HG03066 (cell line): ENCODE results near the gene PRDM2.

Experiments used
- ATAC-seq: cut with Tn5 transposase; IDR thresholded peaks from one replicate; pipeline ENCODE4 v1.9.1; 2021; ENCODE audit warnings: low read depth; ENCODE audit not compliant: unreplicated experiment

Gene PRDM2

DNA sequence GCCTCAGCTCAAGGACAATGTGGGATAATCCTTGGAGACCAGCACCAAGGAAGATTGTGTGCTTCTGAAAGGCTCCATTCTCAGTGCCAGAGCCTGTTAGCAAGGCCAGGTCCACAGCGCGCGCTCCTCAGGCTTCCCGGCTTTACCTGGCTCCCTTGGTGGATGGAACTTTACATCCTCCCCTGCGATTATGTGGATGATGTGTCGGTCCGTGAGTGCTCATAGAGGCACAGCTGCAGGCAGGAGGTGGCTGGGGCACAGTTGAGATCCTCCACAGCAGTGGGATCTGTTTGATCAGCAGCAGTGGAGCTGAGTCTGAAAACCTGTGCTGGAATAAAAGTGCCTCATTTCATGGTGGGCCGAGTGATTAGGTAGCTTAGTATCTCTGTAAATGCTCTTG, 62.7 kb downstream of the PRDM2 start:
- ATAC-seq: no peak

- ATAC-seq: no peak
These were observed 63.2 kb downstream of the PRDM2 start for GRCh38 chr1:13763222-13763621.

- ATAC-seq: no peak
These were observed 64.0 kb downstream of the PRDM2 start for GRCh38 chr1:13763991-13764390.

- no peak for ATAC-seq
These were observed 64.8 kb downstream of the PRDM2 start for GRCh38 chr1:13764588-13765332.

DNA sequence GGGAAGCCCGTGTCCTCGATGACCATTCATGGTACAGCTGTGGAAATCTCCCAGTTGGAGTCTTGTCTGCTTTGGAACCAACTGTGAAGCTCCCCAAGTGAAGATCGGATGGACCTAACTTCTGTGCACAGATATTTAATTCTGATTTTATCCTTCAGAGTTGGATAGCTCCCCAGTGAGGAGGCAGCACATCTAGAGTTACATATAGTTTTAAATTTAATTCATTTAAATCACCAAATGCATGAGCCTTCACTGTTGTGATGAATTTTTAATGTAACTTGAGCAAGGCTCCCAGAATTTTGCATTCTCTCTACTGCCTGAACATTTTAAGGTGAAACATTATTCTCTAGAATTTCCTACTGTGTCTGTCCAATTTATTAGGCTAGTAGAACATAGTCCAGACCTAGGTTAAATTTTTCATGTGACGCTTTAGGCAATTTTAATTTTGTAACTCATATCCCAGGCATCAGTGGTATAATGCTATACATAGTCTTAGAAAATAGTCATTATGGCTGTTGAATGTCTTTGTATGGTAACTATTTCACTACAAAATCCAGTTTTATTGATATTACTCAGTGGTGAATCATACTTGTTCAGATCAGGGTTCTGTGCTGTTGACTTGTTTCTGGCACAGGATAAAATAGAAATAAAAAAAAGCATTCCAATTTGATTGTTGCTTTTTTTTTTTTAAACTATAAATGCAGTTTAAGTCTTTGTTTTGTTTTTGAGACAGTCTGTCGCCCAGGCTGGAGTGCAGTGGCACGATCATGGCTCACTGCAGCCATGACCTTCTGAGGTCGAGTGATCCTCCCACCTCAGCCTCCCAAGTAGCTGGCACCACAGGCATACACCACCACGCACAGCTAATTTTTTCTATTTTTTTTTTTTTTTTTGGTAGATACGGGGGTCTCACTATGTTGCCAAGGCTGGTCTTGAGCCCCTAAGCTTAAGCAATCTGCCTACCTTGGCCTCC, 66.9 kb downstream of the PRDM2 start:
- ATAC-seq: no peak

DNA sequence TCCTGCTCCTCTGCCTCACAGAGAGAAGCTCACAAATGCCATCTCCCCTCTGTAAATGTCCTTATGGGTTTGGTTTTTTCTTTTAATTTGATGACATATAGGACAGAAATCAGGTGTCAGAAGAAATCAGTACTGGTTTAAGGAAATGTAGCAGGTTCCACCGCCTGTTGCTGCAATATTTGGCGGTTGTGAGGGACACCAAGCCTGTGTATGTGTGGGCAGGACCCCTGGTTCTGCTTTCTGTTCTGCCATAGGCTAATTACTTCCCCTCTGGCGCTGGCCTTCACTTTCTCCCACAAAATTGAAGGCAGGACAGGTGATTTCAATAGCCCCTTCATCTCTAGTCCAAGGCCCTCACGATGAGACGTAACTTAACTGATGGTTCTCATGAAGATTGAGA, 69.2 kb downstream of the PRDM2 start:
- no peak for ATAC-seq

DNA sequence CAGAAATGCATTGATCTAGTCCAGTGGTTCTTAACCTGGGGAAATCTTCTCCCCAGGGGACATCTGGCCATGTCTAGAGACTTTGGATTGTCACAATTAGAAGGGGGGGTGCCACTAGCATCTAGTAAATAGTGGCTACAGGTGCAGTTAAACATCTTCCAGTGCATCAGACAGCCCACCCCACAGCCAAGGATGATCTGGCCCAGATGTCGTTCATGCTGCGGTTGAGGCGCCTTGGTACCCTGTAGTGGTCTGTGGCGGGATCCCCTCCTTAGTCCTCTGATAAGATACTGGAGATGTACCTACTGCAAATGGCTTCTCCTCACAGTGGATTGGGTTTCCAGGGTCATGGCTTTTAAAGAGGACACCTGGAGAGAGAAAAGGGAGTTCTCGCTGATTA, 69.8 kb downstream of the PRDM2 start:
- no peak for ATAC-seq

- no peak for ATAC-seq
These were observed 70.8 kb downstream of the PRDM2 start for GRCh38 chr1:13770743-13771142.

DNA sequence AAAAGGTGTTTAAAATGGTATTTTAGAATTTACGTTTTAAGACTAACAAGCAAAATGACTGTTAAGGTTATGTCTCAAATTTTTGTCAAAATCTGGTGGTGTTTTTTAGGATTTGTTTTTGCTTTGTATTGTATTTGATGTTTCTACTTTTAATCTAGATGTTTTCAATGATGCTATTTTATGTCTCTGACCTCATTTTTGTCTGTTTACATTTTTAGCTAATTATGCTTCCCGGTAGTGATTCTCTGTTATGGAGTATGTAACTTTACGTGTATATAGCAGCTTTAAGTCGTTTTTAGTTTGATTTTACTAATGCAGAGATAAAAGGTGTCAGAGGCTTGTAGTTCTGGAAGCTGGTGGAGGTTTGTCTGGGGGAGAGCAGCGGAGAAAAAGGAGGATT, 71.8 kb downstream of the PRDM2 start:
- ATAC-seq: no peak

DNA sequence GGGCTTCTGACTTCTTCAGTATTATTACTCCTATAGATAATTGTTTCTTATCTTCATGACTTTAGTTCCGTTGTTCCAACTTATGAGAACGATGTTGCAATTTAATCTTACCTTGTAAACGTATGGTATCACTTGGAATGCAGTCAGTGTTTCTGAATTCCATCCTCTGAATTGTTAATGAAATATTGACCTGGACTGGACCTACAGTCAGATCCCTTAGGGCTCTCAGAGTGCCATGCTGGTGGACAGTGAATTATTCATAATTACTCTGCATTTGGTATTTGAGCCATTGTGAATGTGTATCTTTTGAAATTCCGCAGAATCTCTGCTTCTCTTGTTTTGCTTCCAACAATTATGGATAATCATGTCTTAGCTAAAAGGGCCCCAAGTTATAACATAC, 72.3 kb downstream of the PRDM2 start:
- ATAC-seq: no peak

- ATAC-seq: no peak
These were observed 74.1 kb downstream of the PRDM2 start for GRCh38 chr1:13774121-13774520.

DNA sequence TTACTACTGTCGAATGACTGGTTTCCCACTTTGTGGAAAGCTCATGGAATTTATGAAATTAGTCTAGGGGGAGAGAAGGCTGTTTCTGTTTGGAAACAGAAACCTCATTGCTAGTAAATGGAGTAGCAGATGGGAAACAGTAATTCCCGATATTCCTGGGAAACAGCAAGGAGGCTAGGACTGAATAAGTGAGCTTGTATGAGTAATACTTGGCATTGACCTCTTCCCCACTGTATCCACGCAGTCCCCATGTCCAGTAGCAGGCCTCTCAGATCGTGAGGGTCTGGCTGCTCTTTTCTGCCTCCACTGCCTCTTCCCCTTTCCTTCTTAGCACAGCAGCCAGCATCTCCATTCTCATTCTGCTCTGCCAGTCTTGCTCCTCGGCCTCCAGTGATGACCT, 75.5 kb downstream of the PRDM2 start:
- no peak for ATAC-seq

DNA sequence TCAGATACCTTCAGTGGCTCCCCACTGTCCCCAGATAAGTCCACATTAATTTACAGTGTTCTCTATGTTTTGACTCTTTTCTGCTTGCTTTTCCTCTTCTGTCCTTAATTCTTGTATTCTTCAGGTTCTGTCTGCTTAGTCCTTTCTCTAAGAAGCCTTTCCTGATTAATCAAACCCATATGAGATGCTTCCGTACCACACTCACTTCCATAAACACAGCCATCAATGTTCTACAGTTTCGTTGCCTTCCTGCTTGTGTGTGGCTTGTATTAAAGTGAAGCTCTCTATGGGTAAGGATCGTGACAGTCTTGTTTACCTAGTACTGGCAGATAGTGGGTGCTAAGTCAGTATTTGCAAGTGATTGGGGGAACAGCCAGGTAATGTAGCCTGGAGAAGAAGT, 75.9 kb downstream of the PRDM2 start:
- ATAC-seq: no peak

- ATAC-seq: no peak
These were observed 78.4 kb downstream of the PRDM2 start for GRCh38 chr1:13778431-13778830.

- ATAC-seq: no peak
These were observed 79.9 kb downstream of the PRDM2 start for GRCh38 chr1:13779930-13780329.

- ATAC-seq: no peak
These were observed 80.8 kb downstream of the PRDM2 start for GRCh38 chr1:13780780-13781179.

DNA sequence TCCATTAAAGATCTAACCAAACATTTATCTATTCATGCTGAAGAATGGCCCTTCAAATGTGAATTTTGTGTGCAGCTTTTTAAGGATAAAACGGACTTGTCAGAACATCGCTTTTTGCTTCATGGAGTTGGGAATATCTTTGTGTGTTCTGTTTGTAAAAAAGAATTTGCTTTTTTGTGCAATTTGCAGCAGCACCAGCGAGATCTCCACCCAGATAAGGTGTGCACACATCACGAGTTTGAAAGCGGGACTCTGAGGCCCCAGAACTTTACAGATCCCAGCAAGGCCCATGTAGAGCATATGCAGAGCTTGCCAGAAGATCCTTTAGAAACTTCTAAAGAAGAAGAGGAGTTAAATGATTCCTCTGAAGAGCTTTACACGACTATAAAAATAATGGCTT, 81.2 kb downstream of the PRDM2 start:
- no peak for ATAC-seq

DNA sequence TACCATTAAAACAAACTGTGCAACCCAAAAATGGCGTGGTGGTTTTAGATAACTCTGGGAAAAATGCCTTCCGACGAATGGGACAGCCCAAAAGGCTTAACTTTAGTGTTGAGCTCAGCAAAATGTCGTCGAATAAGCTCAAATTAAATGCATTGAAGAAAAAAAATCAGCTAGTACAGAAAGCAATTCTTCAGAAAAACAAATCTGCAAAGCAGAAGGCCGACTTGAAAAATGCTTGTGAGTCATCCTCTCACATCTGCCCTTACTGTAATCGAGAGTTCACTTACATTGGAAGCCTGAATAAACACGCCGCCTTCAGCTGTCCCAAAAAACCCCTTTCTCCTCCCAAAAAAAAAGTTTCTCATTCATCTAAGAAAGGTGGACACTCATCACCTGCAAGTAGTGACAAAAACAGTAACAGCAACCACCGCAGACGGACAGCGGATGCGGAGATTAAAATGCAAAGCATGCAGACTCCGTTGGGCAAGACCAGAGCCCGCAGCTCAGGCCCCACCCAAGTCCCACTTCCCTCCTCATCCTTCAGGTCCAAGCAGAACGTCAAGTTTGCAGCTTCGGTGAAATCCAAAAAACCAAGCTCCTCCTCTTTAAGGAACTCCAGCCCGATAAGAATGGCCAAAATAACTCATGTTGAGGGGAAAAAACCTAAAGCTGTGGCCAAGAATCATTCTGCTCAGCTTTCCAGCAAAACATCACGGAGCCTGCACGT, 82.1 kb downstream of the PRDM2 start:
- ATAC-seq: no peak

DNA sequence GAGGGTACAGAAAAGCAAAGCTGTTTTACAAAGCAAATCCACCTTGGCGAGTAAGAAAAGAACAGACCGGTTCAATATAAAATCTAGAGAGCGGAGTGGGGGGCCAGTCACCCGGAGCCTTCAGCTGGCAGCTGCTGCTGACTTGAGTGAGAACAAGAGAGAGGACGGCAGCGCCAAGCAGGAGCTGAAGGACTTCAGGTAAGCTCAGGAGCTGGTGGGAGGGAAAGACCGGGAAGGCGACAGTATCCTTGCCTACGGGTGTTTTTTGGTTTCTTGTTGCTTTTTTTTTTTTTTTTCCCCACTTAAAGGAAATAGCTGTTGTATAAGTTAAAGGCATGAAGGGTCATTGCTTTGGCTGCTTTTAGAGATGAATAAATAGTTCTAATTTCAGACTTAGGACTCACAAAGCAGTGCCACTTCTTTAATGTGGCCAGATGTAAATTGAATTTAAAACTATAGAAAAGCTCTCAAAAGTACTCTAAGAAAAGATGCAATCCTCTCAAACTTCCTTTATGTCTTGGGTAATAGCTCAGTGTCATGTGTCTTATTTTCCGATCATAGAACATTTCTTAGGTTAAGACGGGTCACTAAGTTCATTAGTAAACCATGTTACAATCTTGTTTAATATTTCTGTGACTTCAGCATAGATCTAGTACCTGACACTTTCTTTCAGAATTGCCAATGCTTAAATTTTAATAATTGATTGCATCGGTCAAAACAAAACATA, 82.8 kb downstream of the PRDM2 start:
- ATAC-seq: no peak

DNA sequence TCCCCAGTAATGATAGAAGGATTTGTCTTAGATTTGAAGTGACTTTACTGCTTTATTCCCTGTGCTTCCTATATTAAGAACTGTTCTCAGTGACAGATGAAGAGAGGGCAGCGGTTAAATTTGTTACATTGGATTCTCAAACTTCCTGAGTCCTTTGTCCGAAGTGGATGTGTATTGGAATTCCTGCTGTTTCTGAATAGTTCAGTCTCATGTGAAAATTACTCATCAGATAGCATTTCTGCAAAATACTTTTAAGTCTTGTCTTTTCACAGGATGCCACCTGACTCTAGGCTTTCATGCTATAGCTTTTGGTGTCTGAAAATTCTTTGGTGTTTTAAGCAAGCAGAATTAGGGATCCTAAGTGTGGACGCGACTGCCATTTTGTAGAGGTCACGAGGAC, 83.6 kb downstream of the PRDM2 start:
- no peak for ATAC-seq
